ENCODE data around the gene SRPK3.

DNA sequence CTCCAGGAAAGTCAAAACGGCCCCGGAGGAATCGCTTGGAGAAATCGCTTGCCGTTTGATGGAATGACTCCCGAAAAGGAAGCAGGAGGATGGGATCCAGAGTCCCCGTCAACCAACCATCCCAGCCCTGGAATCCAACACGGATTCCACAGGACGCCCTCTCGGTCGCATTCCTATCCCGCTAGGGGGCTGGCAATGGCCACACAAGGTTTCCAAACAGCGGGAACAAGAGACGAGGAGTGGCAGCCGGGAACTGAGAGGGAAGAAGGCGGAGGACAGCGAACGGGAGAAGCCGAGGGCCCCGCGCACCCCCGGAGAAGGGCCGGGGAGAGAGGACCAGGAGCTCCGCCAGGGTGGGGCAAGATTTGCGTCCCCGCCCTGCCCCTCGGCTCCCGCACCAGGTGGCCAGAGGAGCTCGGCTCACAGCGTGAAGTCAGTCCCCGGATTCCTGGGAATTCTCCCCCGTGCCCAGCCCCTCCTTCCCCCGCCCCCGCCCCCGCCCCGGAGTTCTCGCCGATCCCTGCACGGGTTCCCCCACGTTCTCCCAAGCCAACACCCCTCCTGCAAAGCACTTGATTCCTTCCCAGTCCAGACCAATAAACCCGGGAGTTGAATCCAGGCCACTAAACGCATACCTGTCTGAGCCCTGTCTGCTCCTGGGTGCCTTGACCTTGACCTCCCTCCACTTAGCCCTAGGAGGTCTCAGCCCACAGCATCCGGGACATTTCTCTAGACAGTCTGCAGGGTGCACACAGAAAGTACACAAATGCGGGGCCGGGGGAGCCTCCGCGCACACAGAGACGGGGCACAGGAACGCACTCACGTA lies 48.1 kb downstream of the SRPK3 start:
- TF ChIP-seq, protein P1, sequence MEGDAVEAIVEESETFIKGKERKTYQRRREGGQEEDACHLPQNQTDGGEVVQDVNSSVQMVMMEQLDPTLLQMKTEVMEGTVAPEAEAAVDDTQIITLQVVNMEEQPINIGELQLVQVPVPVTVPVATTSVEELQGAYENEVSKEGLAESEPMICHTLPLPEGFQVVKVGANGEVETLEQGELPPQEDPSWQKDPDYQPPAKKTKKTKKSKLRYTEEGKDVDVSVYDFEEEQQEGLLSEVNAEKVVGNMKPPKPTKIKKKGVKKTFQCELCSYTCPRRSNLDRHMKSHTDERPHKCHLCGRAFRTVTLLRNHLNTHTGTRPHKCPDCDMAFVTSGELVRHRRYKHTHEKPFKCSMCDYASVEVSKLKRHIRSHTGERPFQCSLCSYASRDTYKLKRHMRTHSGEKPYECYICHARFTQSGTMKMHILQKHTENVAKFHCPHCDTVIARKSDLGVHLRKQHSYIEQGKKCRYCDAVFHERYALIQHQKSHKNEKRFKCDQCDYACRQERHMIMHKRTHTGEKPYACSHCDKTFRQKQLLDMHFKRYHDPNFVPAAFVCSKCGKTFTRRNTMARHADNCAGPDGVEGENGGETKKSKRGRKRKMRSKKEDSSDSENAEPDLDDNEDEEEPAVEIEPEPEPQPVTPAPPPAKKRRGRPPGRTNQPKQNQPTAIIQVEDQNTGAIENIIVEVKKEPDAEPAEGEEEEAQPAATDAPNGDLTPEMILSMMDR (IDR thresholded peaks at IDR 0.05) = no peak
- TF ChIP-seq ZFX (IDR thresholded peaks at IDR 0.05; ENCODE audit: borderline replicate concordance) = no peak
